HG03060 (cell line): Measurements from ENCODE around the gene PPP2R1A.
"Not testable (repeated sequence)": the region's sequence is repeated elsewhere in the genome, so short reads cannot be mapped to it uniquely, and the experiment has no call there.

Source experiments
- ATAC-seq: cut with Tn5 transposase; IDR thresholded peaks from one replicate; pipeline ENCODE4 v1.9.1; 2021; ENCODE audit warnings: low read depth, moderate number of reproducible peaks; ENCODE audit not compliant: unreplicated experiment

Gene PPP2R1A

DNA sequence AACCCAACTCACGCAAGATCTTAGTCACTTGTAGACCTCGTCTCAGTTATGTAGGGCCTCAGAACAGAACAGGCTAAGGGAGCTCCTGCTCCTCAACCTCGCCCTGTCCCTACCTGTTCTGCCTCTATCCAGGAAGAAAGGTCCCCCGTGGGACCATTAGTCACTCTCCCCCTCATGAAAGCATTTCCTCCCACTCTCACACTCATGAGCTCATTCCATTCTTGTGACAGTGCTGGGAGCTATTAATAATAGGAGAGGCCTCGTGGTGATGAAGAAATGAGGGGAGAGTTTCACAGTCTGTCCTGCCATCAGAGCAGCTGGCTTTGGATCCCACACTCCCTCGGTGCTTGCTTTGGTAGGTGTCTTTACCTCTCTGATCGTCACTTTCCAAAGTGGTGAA lies 10.2 kb downstream of the PPP2R1A start:
- no peak for ATAC-seq

DNA sequence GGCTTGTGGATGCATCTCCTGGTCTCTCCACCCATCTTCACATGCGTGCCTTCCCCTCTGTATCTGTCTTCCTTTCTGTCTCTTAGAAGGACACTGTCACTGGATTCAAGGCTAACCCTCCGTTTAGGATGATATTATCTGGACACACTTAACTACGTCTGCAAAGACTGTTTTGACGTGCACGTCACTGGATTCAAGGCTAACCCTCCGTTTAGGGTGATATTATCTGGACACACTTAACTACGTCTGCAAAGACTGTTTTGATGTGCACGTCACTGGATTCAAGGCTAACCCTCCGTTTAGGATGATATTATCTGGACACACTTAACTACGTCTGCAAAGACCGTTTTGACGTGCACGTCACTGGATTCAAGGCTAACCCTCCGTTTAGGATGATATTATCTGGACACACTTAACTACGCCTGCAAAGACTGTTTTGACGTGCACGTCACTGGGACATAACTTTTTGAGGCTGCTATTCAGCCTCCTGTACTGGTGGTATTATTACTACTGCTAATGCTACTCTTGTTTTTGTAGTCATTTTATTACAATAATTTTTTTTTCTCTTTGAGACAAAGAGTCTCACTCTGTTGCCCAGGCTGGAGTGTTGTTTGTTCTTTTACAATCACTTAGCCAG lies 11.0 kb downstream of the PPP2R1A start:
- ATAC-seq = not testable (repeated sequence)

DNA sequence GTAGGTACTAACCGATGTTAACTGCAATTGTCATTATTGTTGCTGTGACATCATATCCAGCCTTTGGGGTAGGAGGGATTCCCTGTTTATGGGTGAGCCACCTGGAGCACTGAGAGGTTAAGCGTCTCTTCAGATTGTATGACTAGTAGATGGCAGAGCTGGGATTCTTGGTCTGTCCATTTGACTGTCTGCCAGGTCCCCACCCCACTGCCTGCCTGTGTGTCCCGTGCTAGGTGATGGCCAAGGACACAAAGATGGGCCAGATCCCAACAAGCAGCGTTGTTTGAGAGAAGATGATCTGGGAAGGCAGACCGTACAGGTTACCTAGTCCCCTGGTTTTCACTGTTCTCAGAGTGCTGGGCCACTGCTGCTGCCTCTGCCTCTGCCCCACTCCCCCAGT lies 16.6 kb downstream of the PPP2R1A start:
- no peak for ATAC-seq

DNA sequence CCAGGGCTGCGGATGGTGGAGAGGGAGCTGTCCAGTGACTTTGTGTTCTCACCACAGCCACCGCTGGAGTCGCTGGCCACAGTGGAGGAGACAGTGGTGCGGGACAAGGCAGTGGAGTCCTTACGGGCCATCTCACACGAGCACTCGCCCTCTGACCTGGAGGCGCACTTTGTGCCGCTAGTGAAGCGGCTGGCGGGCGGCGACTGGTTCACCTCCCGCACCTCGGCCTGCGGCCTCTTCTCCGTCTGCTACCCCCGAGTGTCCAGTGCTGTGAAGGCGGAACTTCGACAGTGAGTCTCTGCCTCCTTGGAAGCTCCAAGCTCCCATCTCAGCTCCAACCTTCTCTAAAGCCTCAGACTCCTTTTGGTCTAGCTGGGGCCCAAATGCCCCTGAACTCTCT lies 21.4 kb downstream of the PPP2R1A start:
- ATAC-seq = no peak

DNA sequence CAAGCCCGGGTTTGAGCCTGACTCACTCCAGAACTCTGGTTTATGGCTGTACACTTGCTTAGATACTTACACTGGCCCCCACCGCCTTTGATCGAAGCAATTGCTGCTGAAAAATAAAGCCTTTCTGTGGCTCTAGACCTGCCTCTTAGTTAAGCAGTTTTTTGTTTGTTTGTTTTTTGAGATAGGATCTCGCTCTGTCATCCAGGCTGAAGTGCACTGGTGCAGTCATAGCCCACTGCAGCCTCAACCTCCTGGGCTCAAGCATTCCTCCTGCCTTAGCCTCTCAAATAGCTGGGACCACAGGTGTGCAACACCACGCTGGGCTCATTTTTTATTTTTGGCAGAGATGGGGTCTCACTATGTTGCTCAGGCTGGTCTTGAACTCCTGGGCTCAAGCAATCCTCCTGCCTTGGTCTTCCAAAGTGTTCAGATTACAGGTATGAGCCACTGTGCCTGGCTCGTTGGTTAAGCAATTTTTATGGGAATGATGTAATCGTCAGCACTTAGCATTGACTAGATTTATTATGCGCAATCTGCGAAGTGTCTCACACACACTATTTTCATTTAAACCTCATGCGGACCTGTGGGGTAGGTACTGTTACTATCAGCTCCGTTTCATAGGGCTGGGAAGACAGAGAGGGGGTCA lies 22.2 kb downstream of the PPP2R1A start:
- no peak for ATAC-seq

DNA sequence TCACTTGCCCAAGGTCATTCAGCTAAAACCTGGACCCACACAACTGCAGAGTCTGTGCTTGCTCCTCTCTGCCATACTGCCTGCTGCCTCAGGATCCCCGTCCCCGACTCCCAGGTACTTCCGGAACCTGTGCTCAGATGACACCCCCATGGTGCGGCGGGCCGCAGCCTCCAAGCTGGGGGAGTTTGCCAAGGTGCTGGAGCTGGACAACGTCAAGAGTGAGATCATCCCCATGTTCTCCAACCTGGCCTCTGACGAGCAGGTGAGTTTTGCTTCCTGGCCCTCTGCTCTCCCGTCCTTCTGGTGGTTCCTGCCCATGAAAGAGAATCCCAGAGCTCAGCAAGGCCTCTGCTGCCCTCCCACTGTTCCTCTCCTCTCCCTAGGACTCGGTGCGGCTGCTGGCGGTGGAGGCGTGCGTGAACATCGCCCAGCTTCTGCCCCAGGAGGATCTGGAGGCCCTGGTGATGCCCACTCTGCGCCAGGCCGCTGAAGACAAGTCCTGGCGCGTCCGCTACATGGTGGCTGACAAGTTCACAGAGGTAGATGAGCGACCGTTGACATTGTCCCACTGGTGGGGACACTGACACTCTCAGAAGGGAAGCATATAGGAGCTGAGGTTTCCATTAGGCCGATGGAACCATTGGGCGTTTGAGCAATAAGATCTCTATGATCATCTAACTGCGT lies 22.9 kb downstream of the PPP2R1A start:
- no peak for ATAC-seq

DNA sequence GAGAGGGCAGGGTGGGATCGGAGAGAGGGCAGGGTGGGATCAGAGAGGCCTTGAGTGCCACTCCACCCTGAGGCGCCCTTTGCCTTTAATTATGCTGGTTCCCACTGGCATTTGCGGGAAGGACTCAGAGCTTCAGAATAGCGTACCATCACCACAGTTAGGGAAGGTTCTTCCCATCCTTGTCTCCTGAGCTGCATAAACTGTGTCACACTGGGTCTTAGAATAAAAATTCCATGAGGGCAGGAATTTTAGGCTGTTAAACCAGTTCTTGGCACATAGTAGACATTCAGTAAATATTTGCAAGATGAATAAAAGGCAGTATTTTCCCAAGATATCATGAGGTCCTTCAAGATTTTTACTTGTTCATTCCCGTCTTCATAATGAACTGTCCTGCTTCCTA lies 24.4 kb downstream of the PPP2R1A start:
- no peak for ATAC-seq

DNA sequence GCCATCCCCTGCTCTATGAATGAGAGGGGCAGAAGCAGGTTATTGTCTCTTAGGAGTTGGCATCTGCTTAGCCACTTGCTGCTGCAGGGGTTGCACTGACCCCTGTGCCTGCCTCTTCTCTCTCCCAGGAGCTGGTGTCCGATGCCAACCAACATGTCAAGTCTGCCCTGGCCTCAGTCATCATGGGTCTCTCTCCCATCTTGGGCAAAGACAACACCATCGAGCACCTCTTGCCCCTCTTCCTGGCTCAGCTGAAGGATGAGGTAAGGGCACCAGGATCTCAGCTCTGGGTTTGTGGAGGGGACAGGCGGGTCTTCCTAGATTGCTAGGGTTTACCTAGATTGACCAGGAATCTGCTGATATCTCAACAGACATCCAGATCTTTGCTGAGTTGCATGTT lies 26.5 kb downstream of the PPP2R1A start:
- ATAC-seq = no peak

DNA sequence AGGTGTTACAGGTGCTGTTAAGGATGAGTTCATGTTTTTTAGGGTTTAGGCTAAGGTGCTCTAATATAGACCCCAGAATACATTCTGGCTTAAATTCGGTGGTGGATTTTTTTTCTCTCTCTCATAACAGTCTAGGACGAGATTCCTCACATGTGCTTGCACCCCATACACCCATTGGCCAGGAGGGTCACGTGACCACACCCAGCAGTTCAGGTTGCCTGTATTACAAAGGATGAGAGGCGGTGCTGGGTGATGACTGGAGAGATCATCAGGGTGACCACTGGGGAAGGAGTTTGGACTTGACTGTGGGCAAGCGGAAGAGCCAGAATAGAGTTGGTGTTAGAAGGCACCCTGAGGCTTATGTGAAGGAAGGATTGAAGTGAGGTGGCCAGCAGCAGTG lies 27.7 kb downstream of the PPP2R1A start:
- ATAC-seq = no peak

DNA sequence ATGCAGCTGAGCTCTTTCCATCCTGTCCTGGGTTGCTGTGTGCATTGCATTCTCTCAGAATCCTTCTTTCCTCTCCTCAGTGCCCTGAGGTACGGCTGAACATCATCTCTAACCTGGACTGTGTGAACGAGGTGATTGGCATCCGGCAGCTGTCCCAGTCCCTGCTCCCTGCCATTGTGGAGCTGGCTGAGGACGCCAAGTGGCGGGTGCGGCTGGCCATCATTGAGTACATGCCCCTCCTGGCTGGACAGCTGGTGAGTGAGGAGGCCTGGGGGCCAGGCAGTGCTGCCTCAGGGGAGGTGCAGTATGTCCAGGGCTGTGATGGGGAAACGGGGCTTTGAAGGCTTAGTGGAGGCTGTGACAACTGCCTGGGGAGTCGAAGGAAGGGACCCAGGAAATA lies 29.8 kb downstream of the PPP2R1A start:
- no peak for ATAC-seq

DNA sequence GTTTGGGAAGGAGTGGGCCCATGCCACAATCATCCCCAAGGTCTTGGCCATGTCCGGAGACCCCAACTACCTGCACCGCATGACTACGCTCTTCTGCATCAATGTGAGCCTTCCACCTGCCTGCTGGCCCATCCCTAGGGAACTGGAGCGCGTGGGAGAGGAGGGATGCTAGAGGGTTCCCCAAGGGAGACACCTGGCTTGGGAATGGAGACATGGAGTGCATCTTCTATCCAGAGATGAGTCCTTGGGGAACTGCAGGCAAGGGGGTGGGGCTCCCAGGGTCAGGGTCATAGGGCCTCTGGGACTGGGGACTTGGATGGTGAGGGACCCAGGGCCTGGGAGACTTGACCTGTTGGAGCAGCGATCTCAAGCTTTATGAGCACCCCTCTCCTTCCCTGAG lies 31.2 kb downstream of the PPP2R1A start:
- no peak for ATAC-seq

DNA sequence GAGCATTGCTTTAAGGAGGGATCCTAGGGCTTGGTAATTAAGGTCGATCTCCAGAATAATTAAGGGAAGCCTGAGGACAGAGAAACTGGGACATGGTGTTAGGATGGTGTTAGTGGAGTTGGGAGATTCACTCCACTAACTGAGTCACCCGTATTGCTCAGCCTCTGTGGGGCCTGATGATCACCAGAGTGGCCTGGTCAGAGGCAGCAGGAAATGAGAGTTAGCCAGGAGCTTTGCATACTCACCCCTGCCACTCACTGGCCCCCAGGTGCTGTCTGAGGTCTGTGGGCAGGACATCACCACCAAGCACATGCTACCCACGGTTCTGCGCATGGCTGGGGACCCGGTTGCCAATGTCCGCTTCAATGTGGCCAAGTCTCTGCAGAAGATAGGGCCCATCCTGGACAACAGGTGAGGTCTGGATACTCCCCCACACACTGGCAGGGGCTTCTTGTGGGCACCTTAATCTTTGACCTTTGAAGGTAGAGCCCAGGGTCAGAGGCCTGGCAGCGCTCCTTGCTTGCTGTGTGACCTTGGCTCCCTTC lies 32.1 kb downstream of the PPP2R1A start:
- no peak for ATAC-seq

DNA sequence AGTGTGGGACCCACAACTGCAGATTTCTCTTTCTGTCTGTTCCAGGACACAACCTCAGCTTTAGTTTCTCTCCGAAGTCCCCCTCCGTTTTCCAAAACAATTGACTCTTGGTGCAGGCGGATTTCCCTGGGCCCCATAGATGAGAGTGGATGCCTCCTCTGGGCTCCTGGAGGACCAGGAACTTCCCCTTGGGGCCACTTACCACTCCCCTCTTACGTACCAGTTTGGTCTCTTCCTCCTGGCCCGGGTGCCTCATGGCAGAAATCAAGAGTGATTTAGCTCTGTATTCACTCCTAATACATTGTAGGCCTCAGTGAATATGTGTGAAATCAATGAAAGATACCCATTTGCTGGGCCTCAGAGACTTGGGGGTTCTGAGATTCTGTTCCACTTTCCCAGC lies 34.4 kb downstream of the PPP2R1A start:
- ATAC-seq = no peak

DNA sequence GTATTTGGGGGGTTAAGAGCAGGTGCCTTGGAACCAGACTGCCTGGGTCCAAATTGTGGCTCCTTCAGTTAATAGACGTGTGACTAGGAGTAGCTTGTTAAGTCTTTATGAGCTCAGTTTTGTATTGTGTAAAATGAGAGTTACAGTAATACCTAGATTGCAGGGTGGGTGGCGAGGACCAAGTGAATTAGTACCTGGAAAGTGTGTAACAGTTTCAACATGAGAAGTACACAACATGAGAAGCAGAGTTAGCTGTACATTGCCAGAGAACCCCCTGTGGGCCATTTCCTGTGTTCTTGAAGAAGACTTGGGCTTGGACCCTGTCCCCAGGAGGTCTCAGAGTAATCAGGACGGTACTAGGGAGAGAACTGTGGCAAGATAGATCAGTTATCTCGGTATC lies 36.8 kb downstream of the PPP2R1A start:
- ATAC-seq = no peak

DNA sequence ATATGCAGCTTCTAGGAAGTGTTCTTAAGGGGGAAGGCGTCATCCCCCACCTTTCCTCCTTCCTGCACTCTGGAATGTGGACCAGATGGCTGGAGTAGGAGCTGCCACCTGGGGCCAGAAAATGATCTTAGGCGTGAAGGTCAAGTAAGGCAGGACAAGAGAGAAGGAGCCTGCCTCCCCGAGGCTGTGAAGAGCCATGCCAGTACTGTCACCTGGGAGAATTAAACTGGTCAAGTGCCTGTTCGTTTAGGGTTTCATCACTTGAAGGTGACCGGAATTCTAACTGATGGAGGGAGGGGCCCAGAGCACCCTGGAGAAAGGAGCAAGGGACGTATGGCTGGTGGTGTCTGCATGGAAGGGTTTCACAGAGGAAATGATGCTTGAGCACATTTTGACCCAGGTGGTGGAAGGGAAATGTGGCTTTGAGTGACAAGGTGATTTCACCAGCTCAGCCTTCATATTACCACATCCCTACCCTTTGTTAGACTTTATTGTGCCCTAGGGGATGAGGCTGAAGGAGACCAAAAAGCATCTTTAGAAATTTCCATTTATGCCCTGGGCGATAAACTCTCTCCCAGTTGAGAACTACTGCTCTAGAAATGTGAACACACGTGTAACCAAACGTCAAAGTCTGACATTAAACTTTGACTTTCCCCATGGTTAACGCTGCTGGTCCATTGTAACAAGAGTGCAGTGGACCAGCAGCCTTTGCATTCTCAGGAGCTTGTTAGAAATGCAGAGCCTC lies 37.5 kb downstream of the PPP2R1A start:
- no peak for ATAC-seq

DNA sequence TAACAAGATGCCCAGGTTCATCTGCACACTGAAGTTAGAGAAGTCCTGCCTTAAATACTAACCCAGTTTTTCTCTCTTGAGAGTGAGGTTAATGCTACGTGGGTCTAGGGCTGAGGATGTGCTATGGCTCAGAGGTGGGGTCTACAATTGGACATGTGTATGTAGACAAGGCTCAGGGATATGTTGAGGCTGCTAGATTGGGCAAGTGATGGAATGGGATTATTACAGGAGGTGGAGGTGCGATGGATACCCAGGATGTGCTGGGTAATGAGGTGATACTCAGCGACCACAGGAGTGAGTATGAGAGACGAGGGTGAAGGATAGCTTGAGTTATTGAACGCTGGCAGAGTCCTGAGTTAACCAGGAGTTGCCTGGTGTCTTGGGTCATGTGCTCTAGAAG lies 38.1 kb downstream of the PPP2R1A start:
- ATAC-seq = no peak

DNA sequence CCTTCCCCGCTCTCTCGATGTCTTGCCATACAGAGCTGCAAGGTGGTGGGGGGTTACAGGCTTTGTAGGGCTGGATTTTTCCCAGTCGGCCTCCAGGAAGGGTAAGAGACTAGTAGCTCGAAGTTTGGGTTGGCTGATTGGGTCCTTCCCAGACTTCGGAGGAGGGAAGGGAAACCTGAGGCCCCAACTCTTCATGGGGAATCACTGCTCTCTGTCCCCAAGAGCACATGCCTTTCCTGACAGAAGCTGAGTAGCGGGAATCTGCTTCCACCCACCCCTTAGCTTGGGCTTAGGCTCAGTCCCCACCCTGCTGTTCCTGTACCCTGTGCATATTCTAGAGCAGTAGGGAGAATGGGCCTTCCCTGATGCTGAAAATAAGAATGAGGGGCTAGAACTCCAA lies 39.7 kb downstream of the PPP2R1A start:
- ATAC-seq = no peak

DNA sequence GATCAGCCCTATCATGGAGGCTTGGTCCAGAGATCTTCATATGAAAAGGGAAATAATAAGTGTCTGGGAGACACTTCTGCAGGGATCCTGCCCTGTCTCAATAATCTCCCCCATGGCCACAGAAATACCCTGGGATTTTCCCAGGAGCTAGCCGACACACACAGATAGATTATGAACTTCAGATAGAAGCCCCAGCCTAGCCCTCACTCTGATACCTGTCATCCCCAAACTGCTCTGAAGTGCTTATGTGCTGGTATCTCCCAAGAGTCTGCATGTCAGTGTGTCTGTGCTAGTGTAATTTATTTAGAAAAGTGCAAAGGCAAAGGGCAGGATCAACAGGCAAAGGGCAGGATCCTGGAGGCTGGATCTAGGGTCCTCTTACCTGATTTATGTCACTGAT lies 40.8 kb downstream of the PPP2R1A start:
- no peak for ATAC-seq

DNA sequence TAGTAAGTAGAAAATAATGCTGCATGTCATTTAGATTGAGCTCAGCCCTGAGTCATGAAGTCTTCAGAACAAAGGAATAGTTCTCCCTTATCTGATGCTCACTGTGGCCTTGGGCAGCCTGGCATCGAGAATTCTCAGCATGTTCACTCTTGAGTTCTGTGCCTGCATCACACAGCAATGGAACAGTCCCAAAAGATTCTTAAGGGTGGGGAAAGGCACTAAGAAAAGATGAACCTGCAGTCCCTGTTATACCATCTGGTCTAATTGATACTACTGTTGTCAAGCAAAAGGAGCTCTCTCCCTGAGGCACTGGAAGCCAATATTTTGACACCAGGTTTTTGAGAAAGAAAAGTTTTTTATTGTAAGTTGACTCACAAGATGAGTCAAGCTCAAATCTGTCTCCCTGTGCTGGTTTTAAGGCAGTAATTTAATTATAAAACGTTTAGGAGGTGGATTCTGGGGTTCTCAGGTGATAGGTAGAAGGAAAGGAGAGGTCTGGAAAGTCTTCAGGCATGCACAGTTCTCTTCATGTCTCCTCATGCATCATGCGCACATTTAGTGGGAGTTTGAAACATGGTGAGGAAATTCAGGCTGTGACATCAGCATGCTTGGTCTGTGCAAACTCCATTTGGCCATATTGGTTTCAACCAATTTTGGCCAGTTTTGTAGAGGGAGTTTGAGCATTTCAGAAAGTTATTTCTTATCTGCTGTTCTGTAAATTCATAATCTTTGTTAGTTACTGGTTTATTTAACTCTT lies 41.5 kb downstream of the PPP2R1A start:
- ATAC-seq = no peak

DNA sequence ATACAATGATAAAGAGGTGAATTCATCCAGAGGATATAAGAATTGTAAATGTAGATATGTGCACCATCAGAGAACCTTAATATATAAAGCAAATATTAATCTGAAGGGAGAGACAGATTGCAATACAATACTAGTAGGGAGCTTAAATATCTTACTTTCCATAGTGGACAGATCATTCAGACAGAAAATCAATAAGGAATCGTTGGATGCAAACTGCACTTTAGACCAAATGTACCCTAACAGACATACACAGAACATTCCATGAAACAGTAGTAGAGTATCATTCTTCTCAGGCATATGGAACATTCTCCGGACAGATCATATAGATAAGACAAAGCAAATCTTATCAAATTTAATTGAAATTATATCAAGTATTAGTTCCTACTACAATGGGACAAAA lies 44.6 kb downstream of the PPP2R1A start:
- no peak for ATAC-seq
